Stimulated activated CD8-positive, alpha-beta memory T cell treated with anti-CD3 and anti-CD28 coated beads, Interleukin-7, amount 100 ng/mL, for 48 hours (primary cell): ENCODE results near the gene CDK13.
A peak's percentile ranks its signal among the peaks of the same experiment; 100 is the strongest.
"Not testable (repeated sequence)": the region's sequence is repeated elsewhere in the genome, so short reads cannot be mapped to it uniquely, and the experiment has no call there.

Source experiments
- DNase-seq, 2 donors: peaks; one replicate each; pipeline ENCODE4 v3.0.0-alpha.2; 2020; ENCODE audit warnings: low read depth in 1 of 2; ENCODE audit errors: extremely low read depth in 1 of 2

The CDK13 gene

GRCh38 chr7:40095695-40096327 is 145.8 kb downstream of the CDK13 start:
- no peak for DNase-seq

GRCh38 chr7:40097728-40098127 is 147.7 kb downstream of the CDK13 start:
- DNase-seq: no peak

GRCh38 chr7:40098810-40099209 is 148.8 kb downstream of the CDK13 start:
- DNase-seq: no peak

- DNase-seq: no peak
These were observed 149.8 kb downstream of the CDK13 start for GRCh38 chr7:40099837-40100236.

GRCh38 chr7:40101201-40101600 is 151.1 kb downstream of the CDK13 start:
- DNase-seq: no peak

- DNase-seq: no peak
These were observed 152.8 kb downstream of the CDK13 start for GRCh38 chr7:40102897-40103296.

GRCh38 chr7:40105879-40106473 is 155.9 kb downstream of the CDK13 start:
- no peak for DNase-seq

- DNase-seq: no peak
These were observed 165.9 kb downstream of the CDK13 start for GRCh38 chr7:40115936-40116335.

- DNase-seq: not testable (repeated sequence)
These were observed 167.1 kb downstream of the CDK13 start for GRCh38 chr7:40117199-40117598.

- not testable (repeated sequence) for DNase-seq
These were observed 168.1 kb downstream of the CDK13 start for GRCh38 chr7:40118201-40118600.

- DNase-seq: no peak
These were observed 170.0 kb downstream of the CDK13 start for GRCh38 chr7:40120020-40120419.

- not testable (repeated sequence) for DNase-seq
These were observed 172.3 kb downstream of the CDK13 start for GRCh38 chr7:40122100-40122939.

- no peak for DNase-seq
These were observed 172.8 kb downstream of the CDK13 start for GRCh38 chr7:40122940-40123254.

GRCh38 chr7:40133561-40134427 is 183.7 kb downstream of the CDK13 start:
- DNase-seq: no peak

- peak; percentile 61 to 74 for DNase-seq
These were observed 184.6 kb downstream of the CDK13 start, which contains the start of the genes MPLKIP and SUGCT for GRCh38 chr7:40134428-40135316. Gene MPLKIP (minus strand): TSS chr7:40134622. CDS start chr7:40134567, 55 bp downstream. Gene SUGCT (plus strand): TSS chr7:40135005.

- DNase-seq: no peak
These were observed 185.2 kb downstream of the CDK13 start for GRCh38 chr7:40135317-40135610.

GRCh38 chr7:40137563-40137962 is 187.5 kb downstream of the CDK13 start:
- no peak for DNase-seq

GRCh38 chr7:40138973-40139372 is 188.9 kb downstream of the CDK13 start:
- no peak for DNase-seq

GRCh38 chr7:40139891-40140290 is 189.8 kb downstream of the CDK13 start:
- not testable (repeated sequence) for DNase-seq

GRCh38 chr7:40141916-40142315 is 191.9 kb downstream of the CDK13 start:
- DNase-seq: not testable (repeated sequence)
